GM10847 (cell line): ENCODE results near the gene SRSF2.

Experiments
- POLR2A ChIP-seq: IDR thresholded peaks from 2 replicates; pipeline ENCODE4 v1.6.1; 2011; ENCODE audit not compliant: insufficient read length; ENCODE audit errors: extremely low read depth

The SRSF2 gene

GRCh38 chr17:76742958-76743357, 5.8 kb upstream of the SRSF2 start:
- no peak for TF ChIP-seq POLR2A

GRCh38 chr17:76740329-76741118, 3.4 kb upstream of the SRSF2 start:
- TF ChIP-seq POLR2A, result no peak

- TF ChIP-seq POLR2A, result no peak
Measured at GRCh38 chr17:76738468-76738850, 1.3 kb upstream of the SRSF2 start.

- peak; percentile 51 for TF ChIP-seq POLR2A
Measured at GRCh38 chr17:76737676-76738467, 741 bp upstream of the SRSF2 start, which contains the start of gene MFSD11. Gene MFSD11 (plus strand): TSS chr17:76738119. CDS start chr17:76738353, 234 bp downstream.

GRCh38 chr17:76736349-76737081, 616 bp downstream of the SRSF2 start:
- TF ChIP-seq POLR2A, result no peak

- TF ChIP-seq POLR2A, result no peak
Measured at GRCh38 chr17:76735586-76736348, 1.4 kb downstream of the SRSF2 start.

GRCh38 chr17:76735006-76735405, 2.1 kb downstream of the SRSF2 start:
- no peak for TF ChIP-seq POLR2A

- TF ChIP-seq POLR2A, result no peak
Measured at GRCh38 chr17:76734080-76734840, 2.9 kb downstream of the SRSF2 start.

- no peak for TF ChIP-seq POLR2A
Measured at GRCh38 chr17:76733618-76733957, 3.5 kb downstream of the SRSF2 start.

GRCh38 chr17:76732734-76733617, 4.2 kb downstream of the SRSF2 start:
- no peak for TF ChIP-seq POLR2A

GRCh38 chr17:76727745-76728456, 9.2 kb downstream of the SRSF2 start:
- TF ChIP-seq POLR2A, result no peak

- TF ChIP-seq POLR2A, result peak; percentile 55
Measured at GRCh38 chr17:76726776-76727718, 10.1 kb downstream of the SRSF2 start, which contains the start of gene METTL23. Gene METTL23 (plus strand): TSS chr17:76726839. CDS start chr17:76729711, 2,872 bp downstream.
